KMS-11 (cell line): ENCODE results near the gene CUEDC1.

ENCODE experiments used
- H2AFZ ChIP-seq: fragments of 200-600 bp; sonication (generic); 2 replicates; pipeline ENCODE4 v1.6.1; 2016; ENCODE audit warnings: antibody characterized with exemption, mixed run types, low read depth
- H3K27ac ChIP-seq: fragments of 200-600 bp; sonication (generic); 2 replicates; pipeline ENCODE4 v1.6.1; 2016; ENCODE audit warnings: mild to moderate bottlenecking, mixed run types
- H3K27me3 ChIP-seq: fragments of 200-600 bp; sonication (generic); 2 replicates; pipeline ENCODE4 v1.6.1; 2017; ENCODE audit warnings: mild to moderate bottlenecking, low read depth, mixed run types, moderate library complexity; ENCODE audit not compliant: insufficient read depth
- H3K36me3 ChIP-seq: fragments of 200-600 bp; sonication (generic); 2 replicates; pipeline ENCODE4 v1.6.1; 2017; ENCODE audit warnings: mild to moderate bottlenecking, mixed run types; ENCODE audit not compliant: insufficient read depth
- H3K4me1 ChIP-seq: fragments of 200-600 bp; sonication (generic); 2 replicates; pipeline ENCODE4 v1.6.1; 2016; ENCODE audit warnings: mild to moderate bottlenecking, low read depth, mixed run types; ENCODE audit not compliant: poor library complexity, severe bottlenecking
- H3K4me2 ChIP-seq: fragments of 200-600 bp; sonication (generic); 2 replicates; pipeline ENCODE4 v1.7.0; 2016; ENCODE audit warnings: mild to moderate bottlenecking, mixed run types
- H3K4me3 ChIP-seq: fragments of 200-600 bp; sonication (generic); IDR thresholded peaks from 2 replicates; pipeline ENCODE4 v1.6.1; 2017; ENCODE audit warnings: low read depth, low read length, mixed read lengths; ENCODE audit not compliant: insufficient read depth
- H3K79me2 ChIP-seq: fragments of 200-600 bp; sonication (generic); 2 replicates; pipeline ENCODE4 v1.6.1; 2016; ENCODE audit warnings: low read depth, mixed run types; ENCODE audit not compliant: insufficient read depth
- H3K9ac ChIP-seq: fragments of 200-600 bp; sonication (generic); 2 replicates; pipeline ENCODE4 v1.6.1; 2016; ENCODE audit warnings: mild to moderate bottlenecking, mixed run types
- H4K20me1 ChIP-seq: fragments of 200-600 bp; sonication (generic); 2 replicates; pipeline ENCODE4 v1.6.1; 2016; ENCODE audit warnings: mild to moderate bottlenecking, mixed run types; ENCODE audit not compliant: insufficient read depth
- TF ChIP-seq, protein P1 (sequence below): fragments of 200-600 bp; sonication (generic); conservative IDR thresholded peaks from 2 replicates; pipeline ENCODE4 v1.6.1; 2017; ENCODE audit warnings: low read depth, mild to moderate bottlenecking, antibody characterized with exemption, low read length, moderate library complexity, mixed read lengths

The CUEDC1 gene

DNA sequence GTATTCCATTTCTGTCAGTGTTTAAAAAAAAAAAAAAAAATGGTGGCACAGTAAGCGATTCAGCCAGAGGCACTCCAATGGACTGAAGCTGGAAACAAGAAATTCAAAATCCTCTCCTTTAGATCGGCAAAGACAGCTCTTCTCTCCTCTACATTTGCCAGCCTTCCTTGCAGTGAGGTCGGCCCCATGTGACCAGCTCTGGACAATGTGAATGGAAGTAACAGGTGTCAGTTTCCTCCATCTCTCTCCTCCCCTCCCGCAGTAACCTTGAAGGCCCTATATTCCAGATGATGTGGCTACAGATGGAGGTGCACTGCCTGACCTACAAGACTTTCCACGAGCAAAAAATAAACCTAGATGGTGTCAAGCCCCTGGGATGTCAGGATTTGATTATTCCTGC is 15.0 kb downstream of the CUEDC1 start:
- no peaks in the 10 kb centered on the region for H3K79me2 ChIP-seq
- no peak overlapping the region for H3K27ac ChIP-seq
- H3K4me1 ChIP-seq = peaks cover 46% of the 10 kb centered on the region
- peaks cover 20% of the 10 kb centered on the region; the same call in 1 of the 2 replicates for H3K27me3 ChIP-seq
- no peaks in the 10 kb centered on the region for H4K20me1 ChIP-seq
- H3K4me2 ChIP-seq = peak overlapping the region; percentile 61
- TF ChIP-seq, protein P1, sequence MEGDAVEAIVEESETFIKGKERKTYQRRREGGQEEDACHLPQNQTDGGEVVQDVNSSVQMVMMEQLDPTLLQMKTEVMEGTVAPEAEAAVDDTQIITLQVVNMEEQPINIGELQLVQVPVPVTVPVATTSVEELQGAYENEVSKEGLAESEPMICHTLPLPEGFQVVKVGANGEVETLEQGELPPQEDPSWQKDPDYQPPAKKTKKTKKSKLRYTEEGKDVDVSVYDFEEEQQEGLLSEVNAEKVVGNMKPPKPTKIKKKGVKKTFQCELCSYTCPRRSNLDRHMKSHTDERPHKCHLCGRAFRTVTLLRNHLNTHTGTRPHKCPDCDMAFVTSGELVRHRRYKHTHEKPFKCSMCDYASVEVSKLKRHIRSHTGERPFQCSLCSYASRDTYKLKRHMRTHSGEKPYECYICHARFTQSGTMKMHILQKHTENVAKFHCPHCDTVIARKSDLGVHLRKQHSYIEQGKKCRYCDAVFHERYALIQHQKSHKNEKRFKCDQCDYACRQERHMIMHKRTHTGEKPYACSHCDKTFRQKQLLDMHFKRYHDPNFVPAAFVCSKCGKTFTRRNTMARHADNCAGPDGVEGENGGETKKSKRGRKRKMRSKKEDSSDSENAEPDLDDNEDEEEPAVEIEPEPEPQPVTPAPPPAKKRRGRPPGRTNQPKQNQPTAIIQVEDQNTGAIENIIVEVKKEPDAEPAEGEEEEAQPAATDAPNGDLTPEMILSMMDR = no peak
- H3K4me3 ChIP-seq = no peak overlapping the region
- H2AFZ ChIP-seq = 0 out of 2 replicates have a peak overlapping the region, but pooled peaks have one; percentile 37
- no peak overlapping the region for H3K9ac ChIP-seq
- no peaks in the 10 kb centered on the region for H3K36me3 ChIP-seq

DNA sequence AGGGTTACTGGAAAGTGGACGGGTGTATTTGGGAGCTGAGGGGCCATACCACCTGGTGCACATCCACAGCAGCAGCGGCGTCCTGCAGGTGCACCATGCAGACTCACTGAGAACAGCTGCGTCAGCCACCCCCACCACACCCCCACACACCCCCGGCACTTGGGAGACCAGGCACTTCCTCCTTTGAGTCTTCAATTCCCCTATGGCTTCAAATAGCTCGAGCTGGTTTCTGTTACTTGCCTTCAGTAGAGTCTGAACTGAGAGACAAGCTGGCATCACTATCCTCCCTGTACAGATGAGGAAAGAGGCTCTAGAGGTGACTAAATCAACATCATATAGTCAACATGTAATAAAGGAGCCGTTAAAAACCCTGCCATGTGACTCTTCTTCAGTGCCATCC is 15.4 kb downstream of the CUEDC1 start:
- H3K4me2 ChIP-seq = peak overlapping the region; percentile 61
- H3K27ac ChIP-seq = peak overlapping the region; percentile 24; the same call in 1 of the 2 replicates

DNA sequence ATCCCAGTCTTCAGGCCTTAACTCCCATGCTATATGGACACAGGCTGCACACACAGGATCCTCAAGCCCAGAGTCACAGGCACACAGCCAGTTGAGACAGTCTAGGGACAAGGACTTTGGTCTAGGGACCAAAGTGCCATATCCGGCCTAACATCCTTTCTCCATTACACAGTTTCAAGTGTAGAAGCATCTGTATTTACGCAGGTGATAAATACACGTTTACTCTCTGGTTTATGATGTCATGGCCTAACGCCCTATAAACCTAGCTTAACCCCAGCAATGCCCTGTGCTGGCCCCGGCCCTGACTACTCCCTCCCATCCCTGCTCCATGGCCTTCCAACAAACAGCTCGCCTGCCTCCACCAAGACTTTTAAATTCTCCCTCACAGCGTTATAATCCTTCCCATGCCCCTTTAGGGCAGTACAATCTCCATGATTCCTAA is 17.1 kb downstream of the CUEDC1 start:
- peaks cover 41% of the 10 kb centered on the region for H3K4me1 ChIP-seq
- no peak overlapping the region for H2AFZ ChIP-seq
- H3K36me3 ChIP-seq = no peaks in the 10 kb centered on the region
- TF ChIP-seq, protein P1 = no peak
- H3K27ac ChIP-seq = no peak overlapping the region
- peaks cover 2% of the 10 kb centered on the region; the same call in 1 of the 2 replicates for H3K27me3 ChIP-seq
- no peaks in the 10 kb centered on the region for H3K79me2 ChIP-seq
- H3K4me2 ChIP-seq = no peak overlapping the region
- H3K9ac ChIP-seq = no peak overlapping the region
- no peaks in the 10 kb centered on the region for H4K20me1 ChIP-seq
- H3K4me3 ChIP-seq = no peak overlapping the region

More for the DNA sequence above, 15.4 kb downstream of the CUEDC1 start:
- TF ChIP-seq, protein P1 = no peak
- H3K79me2 ChIP-seq = no peaks in the 10 kb centered on the region
- no peak overlapping the region for H3K4me3 ChIP-seq
- no peaks in the 10 kb centered on the region for H4K20me1 ChIP-seq
- peaks cover 16% of the 10 kb centered on the region; the same call in 1 of the 2 replicates for H3K27me3 ChIP-seq
- no peaks in the 10 kb centered on the region for H3K36me3 ChIP-seq
- peak overlapping the region; percentile 37; the same call in 1 of the 2 replicates for H2AFZ ChIP-seq
- H3K4me1 ChIP-seq = peaks cover 41% of the 10 kb centered on the region
- H3K9ac ChIP-seq = no peak overlapping the region

DNA sequence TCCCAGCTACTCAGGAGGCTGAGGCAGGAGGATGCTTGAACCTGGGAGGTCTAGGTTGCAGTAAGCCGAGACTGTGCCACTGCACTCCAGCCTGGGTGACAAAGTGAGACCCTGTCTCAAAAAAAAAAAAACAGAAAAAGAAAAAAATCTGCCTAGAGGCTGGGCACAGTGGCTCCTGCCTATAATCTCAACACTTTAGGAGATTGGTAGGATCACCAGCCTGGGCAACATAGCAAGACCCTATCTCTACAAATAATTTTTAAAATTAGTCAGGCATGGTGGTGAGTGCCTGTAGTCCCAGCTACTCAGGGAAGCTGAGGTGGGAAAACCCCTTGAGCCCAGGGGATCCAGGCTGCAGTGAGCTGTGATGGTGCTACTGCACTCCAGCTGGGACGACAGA is 17.7 kb downstream of the CUEDC1 start:
- H3K4me2 ChIP-seq = no peak overlapping the region
- no peak overlapping the region for H3K4me3 ChIP-seq
- H2AFZ ChIP-seq = no peak overlapping the region
- peaks cover 41% of the 10 kb centered on the region for H3K4me1 ChIP-seq
- no peak overlapping the region for H3K27ac ChIP-seq
- H3K9ac ChIP-seq = no peak overlapping the region
- no peaks in the 10 kb centered on the region for H3K79me2 ChIP-seq
- no peaks in the 10 kb centered on the region for H3K36me3 ChIP-seq
- no peaks in the 10 kb centered on the region for H3K27me3 ChIP-seq
- TF ChIP-seq, protein P1 = no peak
- H4K20me1 ChIP-seq = no peaks in the 10 kb centered on the region
